SIG-M5 treated with dmso at 0.1 percent for 504 hours (cell line): ENCODE results near the gene JAK1.
"Not testable (repeated sequence)": the region's sequence is repeated elsewhere in the genome, so short reads cannot be mapped to it uniquely, and the experiment has no call there.

Experiments used
- DNase-seq: peaks from one replicate; lab custom pipeline; 2025; ENCODE audit not compliant: unreplicated experiment; lab: John Stamatoyannopoulos, UW

Gene JAK1

DNA sequence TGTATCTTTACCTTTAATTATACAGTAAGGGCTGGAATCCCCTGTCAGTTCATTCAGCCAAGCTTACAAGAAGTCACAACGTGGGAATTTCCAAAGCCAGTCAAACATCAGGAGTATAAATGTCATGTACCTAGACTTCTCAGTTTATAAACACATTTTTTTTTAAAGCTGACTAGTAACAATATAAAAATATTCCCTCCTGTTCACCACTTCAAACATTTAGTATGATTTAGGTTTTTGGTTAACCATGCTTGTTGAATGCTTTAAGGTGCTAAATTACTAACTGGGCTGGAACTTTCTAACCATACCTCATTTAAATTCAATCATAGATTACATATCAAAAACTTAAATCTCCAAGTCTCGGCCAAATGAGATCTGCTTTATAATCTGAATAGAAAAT, 44.0 kb downstream of the JAK1 start:
- DNase-seq: no peak

GRCh38 chr1:64921771-64922170, 44.6 kb downstream of the JAK1 start:
- no peak for DNase-seq

- DNase-seq: no peak
Measured at GRCh38 chr1:64920941-64921589, 45.3 kb downstream of the JAK1 start.

GRCh38 chr1:64919120-64919519, 47.2 kb downstream of the JAK1 start:
- DNase-seq: not testable (repeated sequence)

GRCh38 chr1:64917907-64918306, 48.4 kb downstream of the JAK1 start:
- no peak for DNase-seq

DNA sequence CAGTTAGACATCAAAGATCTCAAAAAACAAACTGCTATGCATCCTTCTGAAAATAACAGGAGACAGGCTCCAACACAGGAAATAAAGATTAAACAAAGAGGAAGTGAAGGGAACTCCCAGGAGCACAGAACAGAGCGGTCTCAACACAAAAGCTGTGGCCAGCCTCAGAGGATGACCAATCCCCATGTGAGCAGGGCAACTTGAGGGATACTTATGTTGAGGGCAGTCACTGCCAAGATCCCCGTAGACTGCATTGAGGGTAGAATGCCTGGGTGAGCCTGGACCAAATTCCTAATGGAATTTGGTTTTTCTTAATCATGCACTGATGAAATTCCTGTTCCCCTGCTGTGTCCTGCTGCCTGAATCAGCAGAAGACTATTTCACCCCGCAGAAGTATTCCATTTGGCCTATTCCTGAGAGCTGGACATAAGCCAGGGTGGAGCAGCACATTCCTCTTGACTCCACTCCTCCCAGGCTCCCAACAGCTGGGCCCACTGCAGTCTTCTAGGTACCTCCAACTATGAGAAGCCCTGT, 49.0 kb downstream of the JAK1 start:
- peak; percentile 18 for DNase-seq

DNA sequence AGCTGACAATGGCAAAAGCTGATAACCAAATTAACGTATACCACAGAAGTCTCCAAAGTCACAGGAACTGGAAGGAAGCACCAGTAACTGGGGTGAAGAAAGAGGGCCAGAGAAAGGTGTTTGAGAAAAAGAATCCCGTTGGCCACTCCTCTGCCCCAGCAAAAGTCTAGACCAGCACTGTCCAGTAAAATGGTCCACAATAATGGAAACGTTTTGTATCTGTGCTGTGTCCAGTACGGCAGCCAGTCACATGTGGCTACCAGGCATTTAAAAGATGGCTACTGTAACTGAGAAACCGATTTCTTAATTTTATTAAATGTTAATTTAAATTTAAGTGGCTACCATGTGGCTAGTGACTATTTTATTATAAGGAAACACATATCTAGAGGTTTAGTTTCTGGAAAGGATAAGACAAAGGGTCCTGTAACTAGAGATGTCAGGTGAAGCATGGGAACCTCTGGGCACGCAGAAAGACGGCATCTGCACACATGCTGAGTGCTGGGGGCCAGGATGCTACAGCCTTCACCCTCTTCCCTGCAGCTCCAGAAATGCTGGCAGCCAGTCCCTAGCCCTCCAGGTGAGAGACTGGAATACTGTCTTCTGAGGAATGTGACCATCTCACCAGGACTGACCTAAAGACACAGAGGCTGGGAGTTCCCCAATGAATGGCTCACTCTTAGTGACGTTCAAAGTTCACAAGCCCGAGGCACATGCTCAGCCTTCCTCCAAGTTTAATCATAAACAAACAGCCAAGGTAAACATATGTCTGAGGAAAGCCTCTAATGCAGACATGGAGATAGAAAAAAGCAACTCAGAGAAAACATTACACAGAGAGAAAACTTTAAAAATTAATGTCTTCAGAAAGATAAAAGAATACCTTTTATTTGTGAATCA, 50.7 kb downstream of the JAK1 start:
- peak; percentile 40 for DNase-seq

DNA sequence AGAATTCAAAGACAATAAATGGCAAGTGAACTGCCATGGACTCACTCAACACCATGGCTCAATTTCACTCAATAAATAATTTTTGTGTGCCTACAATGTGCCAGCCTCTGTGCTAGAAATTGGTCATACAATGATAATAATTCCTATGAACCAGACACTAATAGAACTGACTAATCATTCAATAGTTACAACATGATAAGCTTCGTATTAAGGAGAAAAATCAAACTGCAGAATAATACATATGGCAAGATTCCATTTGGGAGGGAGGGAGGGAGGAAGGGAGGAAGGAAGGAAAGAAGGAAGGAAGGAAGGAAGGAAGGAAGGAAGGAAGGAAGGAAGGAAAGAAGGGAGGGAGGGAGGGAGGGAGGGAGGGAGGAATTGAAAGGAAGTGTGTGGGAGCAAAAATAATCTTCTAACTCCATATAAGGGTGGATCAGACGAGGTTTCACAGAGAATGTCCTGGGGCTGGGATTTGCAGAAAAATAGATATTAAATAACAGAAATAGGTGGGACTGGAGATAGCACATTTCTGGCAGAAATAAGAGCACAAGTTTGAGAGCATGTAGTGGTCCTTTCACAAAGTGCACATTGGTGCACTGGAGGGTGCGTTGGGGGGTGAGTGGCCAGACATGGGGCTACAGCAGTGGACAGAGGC, 52.9 kb downstream of the JAK1 start:
- DNase-seq: no peak

GRCh38 chr1:64912191-64912590, 54.2 kb downstream of the JAK1 start:
- no peak for DNase-seq

- DNase-seq: no peak
Measured at GRCh38 chr1:64911326-64911725, 55.0 kb downstream of the JAK1 start.

GRCh38 chr1:64909031-64909430, 57.3 kb downstream of the JAK1 start:
- no peak for DNase-seq

DNA sequence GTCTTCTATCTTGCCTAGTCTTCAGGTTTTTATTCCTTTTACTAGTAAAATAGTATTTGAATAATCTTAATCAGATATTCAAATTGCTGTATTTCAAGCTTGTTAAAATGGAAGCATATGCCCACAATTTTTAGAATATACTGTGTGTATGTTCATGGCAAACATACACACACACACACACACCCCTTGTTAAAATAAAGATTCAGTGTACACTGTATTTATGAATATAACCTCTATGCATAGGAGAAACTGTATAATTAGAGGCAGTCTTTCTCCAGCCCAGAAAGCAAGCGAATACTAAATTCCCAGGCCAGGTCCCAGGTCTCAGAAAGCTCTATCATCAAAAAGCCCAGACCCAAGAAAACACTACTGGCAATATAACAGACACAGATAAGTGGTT, 57.8 kb downstream of the JAK1 start:
- DNase-seq: no peak

GRCh38 chr1:64906447-64906846, 59.9 kb downstream of the JAK1 start:
- no peak for DNase-seq

GRCh38 chr1:64903593-64903992, 62.8 kb downstream of the JAK1 start:
- no peak for DNase-seq

DNA sequence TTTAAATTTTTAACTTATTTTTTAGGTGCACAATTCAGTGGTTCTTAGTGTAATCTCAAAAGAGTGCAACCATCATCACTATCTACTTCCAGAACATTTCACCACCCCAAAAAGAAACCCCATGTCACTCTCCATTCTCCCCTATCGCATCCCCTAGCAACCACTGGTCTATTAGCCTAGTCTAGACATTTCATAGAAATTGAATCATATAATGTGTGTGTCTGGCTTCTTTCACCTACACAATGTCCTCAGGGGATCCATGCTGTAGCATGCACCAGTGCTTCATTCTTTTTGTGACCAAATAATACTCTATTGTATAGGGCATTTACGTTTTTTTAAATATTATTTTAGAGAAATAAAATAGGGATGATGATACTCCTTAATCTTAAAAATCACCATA, 64.7 kb downstream of the JAK1 start:
- no peak for DNase-seq

DNA sequence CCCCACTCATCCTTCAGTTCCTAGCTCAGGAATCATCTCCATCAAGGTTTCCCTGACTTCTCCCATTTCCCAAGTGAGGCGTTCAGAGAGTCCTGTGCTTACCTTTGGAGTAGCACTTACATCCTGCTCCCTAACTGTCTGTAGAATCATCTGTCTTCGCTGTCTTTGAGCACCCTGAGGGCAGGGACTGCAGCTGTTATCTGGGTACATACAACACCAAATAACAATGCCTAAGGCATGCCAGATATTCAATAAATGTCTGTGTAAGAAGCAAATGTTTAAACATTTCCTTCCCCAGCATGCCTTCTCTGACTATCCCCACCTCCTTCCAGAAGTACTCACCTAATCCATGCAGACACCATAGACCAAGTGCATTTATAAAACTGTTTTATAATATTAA, 65.4 kb downstream of the JAK1 start:
- no peak for DNase-seq

DNA sequence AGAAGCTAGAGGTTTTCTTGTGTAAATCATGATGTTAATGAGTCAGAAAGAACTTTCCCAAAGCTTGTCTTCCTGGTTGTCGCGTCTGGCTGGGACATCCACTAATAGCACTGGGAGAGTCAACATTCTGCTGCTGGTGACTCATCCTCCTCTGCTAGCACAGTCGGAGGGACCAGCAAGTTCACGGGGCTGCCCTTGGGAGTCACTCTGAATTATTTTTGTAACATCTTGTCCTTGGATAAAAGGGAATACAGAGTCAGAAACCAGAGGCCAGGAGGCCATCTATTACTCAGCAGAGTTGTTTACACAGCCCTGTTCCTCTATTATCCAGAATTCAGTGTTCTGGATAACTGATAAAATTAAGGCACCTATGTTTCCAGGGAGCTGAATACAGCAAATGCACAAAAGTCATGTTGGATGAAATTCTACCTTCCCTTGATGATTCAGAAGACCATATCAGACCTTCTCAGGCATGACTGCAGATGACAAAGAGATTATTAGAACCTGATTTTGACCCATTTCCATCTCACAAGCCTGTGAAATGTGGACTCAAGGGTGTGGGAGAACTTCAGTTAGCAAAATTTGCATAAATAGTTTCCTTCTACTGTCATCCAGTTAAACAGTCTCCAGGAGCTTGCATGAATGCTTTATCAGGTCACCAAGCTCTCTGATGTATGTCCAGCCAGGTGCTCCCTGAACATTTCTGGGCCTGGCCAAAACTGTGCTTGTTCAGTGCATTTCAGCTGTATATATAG, 68.1 kb downstream of the JAK1 start:
- DNase-seq: peak; percentile 82

GRCh38 chr1:64896551-64896950, 69.8 kb downstream of the JAK1 start:
- DNase-seq: no peak

- peak; percentile 94 for DNase-seq
Measured at GRCh38 chr1:64895500-64895899, 70.8 kb downstream of the JAK1 start.

DNA sequence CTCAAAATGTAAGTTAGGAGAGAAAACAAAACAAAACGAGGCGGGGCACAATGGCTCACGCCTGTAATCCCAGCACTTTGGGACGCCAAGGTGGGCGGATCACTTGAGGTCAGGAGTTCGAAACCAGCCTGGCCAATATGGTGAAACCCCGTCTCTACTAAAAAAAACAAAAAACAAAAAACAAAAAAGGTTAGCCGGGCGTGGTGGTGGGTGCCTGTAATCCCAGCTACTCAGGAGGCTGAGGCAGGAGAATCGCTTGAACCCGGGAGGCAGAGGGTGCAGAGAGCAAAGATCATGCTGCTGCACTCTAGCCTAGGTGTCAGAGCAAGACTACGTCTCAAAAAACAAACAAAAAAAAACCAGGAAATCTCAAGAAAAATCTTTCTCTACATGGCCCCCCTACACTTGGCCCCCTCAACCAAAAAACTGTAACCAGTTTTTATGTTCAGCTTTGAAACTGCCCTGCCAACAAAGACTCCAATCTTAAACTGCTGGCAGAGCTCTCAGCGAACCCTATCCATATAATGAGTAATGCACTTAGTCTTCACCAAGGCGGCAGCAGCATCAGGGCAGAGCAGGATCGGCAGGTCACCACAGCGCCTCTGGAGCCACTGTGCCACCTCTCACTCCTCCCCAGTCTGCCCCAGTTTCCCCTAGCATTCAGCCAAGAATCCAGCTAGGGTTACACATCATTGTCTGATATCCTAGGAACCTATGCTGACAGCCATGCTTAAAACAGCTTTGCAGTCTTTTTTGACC, 71.7 kb downstream of the JAK1 start:
- DNase-seq: no peak
